HUES6 (cell line): ENCODE data around the gene TYW1.
"Not testable (repeated sequence)": the region's sequence is repeated elsewhere in the genome, so short reads cannot be mapped to it uniquely, and the experiment has no call there.

Experiments used
- H3K27ac ChIP-seq: 2 replicates; pipeline ENCODE4 v1.7.0; 2013; ENCODE audit warnings: low read depth, mild to moderate bottlenecking, low read length, inconsistent platforms
- H3K27me3 ChIP-seq: 2 replicates; pipeline ENCODE4 v1.6.1; 2013; ENCODE audit warnings: low read length; ENCODE audit not compliant: control insufficient read depth, insufficient read depth
- H3K36me3 ChIP-seq: 2 replicates; pipeline ENCODE4 v1.6.1; 2013; ENCODE audit warnings: low read length; ENCODE audit not compliant: control insufficient read depth, insufficient read depth
- H3K4me1 ChIP-seq: 2 replicates; pipeline ENCODE4 v1.6.1; 2013; ENCODE audit warnings: low read length; ENCODE audit not compliant: control insufficient read depth, insufficient read depth
- H3K4me3 ChIP-seq: 2 replicates; pipeline ENCODE4 v1.5.1; 2013; ENCODE audit warnings: low read depth, low read length
- H3K9ac ChIP-seq: one replicate; pipeline ENCODE4 v1.6.1; 2013; ENCODE audit warnings: mild to moderate bottlenecking, low read length
- H3K9me3 ChIP-seq: 2 replicates; pipeline ENCODE4 v1.6.1; 2013; ENCODE audit warnings: low read depth, low read length; ENCODE audit not compliant: control insufficient read depth, insufficient read depth

Gene TYW1

DNA sequence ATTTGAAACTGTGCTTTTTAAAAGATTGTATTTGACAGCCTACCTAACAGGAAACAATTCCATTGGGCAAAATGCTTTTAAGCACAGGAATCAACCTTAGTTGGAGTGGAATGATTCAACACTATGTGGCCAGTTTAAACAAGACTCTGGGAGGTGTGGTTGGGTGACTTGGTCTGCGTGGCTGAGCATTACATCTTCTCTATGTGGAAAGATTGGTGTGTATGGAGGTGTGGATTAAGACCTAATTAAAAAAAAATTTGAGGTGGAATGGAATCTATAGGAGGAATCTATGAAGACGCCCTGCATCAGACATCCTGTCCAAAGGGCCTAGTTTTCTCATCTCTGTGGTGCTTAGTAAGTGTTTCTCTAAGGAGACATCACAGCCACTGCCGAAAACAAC lies 140.9 kb downstream of the TYW1 start:
- H3K36me3 ChIP-seq, H3K4me3 ChIP-seq, H3K9ac ChIP-seq, H3K4me1 ChIP-seq, H3K27ac ChIP-seq, H3K9me3 ChIP-seq, H3K27me3 ChIP-seq: not testable (repeated sequence)

DNA sequence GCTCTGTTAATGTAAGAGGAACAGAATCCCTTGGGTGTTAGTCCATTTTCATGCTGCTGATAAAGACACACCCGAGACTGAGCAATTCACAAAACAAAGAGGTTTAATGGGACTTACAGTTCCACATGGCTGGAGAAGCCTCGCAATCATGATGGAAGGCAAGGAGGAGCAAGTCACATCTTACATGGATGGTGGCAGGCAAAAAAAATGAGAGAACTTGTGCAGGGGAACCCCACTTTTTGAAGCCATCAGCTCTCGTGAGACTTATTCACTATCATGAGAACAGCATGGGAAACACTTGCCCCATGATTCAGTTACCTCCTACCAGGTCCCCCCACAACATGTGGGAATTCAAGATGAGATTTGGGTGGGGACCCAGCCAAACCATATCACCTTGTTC lies 143.2 kb downstream of the TYW1 start:
- H3K4me1 ChIP-seq, H3K9me3 ChIP-seq, H3K9ac ChIP-seq, H3K27ac ChIP-seq, H3K27me3 ChIP-seq, H3K4me3 ChIP-seq, H3K36me3 ChIP-seq: not testable (repeated sequence)

DNA sequence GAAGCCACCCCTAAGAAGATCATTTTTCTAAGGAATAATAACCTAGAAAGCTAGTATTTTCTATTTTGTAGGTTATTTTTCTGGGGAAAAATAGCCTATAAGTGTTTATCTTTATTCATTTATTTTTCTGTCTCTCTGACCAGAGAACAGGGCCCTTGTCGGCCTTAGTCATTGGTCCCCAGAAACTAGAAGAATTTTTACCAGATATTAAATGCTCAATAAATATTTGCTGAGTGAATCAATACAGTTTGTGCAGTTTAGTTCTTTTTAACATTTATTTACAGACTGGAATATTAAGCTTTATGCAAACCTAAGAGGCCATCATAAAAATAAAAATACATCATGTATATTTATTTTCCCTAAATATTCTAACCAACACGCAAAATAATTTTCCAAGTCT lies 144.4 kb downstream of the TYW1 start:
- not testable (repeated sequence) for H3K4me1 ChIP-seq, H3K4me3 ChIP-seq, H3K9me3 ChIP-seq, H3K36me3 ChIP-seq, H3K9ac ChIP-seq, H3K27me3 ChIP-seq, H3K27ac ChIP-seq

DNA sequence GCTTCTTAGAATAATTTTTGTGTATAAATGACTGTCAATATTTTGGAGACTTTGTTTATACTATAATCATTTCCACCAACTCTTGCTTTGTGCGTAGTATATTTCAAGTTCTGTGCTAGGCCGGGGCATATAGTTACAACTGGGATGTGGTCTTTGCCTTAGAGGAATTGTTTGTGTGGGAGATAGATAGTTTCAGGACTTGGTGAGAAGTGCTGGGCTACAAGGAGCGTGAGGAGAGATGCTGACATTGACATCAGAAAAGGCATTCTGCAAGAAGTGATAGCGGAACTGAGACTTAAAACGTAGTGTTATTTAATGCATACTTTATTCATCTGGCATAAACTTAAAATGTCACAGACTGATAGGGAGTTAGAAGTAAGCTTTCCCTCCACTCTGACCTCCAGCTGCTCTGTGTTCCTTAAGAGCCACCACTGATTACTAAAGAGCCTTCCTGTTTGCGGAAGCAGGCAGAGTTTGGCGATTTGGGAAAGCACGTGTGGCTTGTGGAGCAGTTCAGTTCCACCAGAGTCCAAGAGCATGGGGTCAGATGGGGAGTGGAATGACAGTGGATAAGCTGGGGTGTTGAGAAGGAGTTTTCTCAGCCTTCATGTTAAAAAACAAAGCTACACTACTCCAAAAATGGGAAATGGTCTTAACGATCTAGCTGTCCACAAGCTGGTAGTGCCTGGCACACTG lies 146.6 kb downstream of the TYW1 start:
- H3K27ac ChIP-seq, H3K36me3 ChIP-seq, H3K9me3 ChIP-seq, H3K9ac ChIP-seq, H3K27me3 ChIP-seq, H3K4me1 ChIP-seq, H3K4me3 ChIP-seq: not testable (repeated sequence)

DNA sequence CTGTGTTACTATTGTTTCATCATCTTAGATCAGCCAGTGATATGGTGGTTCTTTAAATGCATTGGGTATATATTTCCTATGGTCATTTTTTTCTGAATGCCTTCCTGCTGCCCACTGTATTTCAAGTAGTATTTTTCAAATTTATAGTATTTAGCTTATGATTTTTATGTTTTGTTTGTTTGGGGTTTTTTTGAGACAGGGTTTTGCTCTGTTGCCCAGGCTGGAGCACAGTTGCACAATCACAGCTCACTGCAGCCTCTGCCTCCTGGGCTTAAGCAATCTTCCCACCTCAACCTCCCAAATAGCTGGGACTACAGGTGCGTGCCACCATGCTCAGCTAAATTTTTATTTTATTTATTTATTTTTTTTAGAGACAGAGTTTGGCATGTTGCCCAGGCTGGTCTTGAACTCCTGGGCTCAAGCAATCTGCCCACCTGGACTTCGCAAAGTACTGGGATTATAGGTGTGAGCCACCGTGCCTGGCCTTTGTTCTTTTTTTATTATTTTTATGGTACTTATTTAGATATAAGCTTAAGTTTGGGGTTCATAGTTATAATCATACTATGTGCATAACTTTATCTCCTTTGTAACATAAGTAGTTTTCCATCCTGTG lies 149.1 kb downstream of the TYW1 start:
- H3K9ac ChIP-seq, H3K27me3 ChIP-seq, H3K36me3 ChIP-seq, H3K4me3 ChIP-seq, H3K9me3 ChIP-seq, H3K27ac ChIP-seq, H3K4me1 ChIP-seq: not testable (repeated sequence)

DNA sequence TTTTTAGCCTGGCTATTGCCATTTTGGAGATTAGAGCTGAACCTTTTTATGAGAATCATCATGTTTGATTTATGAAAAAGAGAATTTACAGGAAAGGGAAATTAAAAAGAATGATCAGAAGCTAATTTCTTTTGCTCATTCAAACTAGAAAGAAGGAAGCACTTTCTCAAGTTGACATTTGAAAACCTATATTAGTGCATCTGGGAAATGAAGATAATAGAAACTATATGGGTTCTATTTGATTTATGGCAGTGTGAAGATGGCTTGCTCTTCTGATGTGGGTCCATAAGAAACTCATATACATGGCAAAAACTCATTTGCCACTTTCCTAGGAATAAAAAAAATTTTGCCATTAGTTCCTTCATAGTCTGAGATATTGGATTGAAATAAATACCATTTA lies 152.5 kb downstream of the TYW1 start:
- not testable (repeated sequence) for H3K9me3 ChIP-seq, H3K4me1 ChIP-seq, H3K27me3 ChIP-seq, H3K27ac ChIP-seq, H3K9ac ChIP-seq, H3K4me3 ChIP-seq, H3K36me3 ChIP-seq

DNA sequence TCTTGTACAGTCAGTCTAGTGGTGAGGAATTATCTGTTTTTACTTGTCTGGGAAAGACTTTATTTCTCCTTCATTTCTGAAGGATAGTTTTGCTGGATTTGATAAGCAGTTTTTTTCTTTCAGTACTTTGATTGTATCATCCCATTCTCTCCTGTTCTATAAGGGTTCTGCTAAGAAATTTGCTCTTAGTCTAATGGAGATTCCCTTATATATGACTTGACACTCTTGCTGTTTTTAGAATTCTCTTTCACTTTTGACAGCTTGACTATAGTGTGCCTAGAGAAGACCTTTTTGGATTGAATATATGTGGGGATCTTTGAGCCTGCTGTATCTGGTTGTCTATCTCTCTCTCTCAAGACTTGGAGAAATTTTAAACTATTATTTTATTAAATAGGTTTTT lies 157.7 kb downstream of the TYW1 start:
- H3K9me3 ChIP-seq, H3K27ac ChIP-seq, H3K4me3 ChIP-seq, H3K4me1 ChIP-seq, H3K36me3 ChIP-seq, H3K9ac ChIP-seq, H3K27me3 ChIP-seq: not testable (repeated sequence)

DNA sequence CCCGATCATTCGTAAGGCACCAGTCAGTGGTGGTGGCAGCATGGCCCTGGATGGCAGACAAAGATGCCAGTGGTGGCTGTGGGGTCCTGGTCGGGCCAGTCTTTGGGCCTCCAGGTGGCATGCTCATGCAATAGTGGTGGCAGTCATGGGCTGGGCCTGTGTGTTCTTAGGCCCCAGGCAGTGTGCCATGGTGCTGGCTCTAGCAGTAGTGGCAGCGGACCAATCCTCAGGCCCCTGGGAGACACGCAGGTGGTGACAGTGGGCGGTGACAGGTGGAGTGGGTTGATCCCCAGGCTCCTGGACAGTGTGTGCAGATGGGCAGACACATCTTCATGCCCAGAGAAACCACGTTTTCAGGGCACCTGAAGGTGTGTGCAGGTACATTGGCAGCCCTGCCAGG lies 159.4 kb downstream of the TYW1 start:
- H3K27ac ChIP-seq, H3K27me3 ChIP-seq, H3K36me3 ChIP-seq, H3K4me3 ChIP-seq, H3K9ac ChIP-seq, H3K4me1 ChIP-seq, H3K9me3 ChIP-seq: not testable (repeated sequence)

DNA sequence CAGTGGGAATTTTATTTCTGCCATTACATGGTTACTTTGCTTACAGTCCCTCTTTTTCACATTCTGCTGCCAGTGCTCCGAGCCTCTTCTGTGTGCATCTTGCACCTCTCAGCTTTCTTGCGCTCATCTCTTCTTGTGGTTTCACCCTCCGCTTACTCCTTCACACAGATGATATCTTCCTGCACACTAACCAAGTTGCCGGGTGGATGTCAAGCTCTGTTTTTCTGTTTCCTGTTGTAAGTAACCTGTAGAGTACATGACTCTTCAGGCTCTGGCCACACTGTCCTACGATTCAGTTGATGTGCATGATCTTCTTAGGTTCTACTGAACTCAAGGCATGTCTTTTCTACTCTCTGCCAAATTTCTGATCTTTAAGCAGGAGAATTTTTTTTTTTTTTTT lies 166.7 kb downstream of the TYW1 start:
- not testable (repeated sequence) for H3K9ac ChIP-seq, H3K9me3 ChIP-seq, H3K27me3 ChIP-seq, H3K27ac ChIP-seq, H3K4me3 ChIP-seq, H3K36me3 ChIP-seq, H3K4me1 ChIP-seq

DNA sequence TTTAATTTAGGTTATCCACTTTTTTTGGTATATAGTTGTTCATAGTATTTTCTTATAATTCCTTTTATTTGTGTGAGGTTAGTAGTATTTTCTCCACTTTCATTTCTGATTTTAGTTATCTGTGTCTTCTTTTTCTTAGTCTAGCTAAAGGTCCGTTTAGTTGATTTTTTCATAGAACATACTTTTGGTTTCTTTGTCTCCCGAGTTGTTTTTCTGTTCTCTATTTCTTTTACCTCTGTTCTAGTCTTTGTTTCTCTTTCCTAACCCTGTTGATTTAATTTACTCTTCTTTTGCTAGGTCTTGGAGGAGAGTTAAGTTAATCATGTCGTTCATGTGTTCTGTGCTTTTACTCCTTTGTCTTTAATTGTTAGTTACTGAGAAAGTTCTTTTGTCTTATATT lies 174.5 kb downstream of the TYW1 start:
- not testable (repeated sequence) for H3K27me3 ChIP-seq, H3K9me3 ChIP-seq, H3K4me1 ChIP-seq, H3K36me3 ChIP-seq, H3K9ac ChIP-seq, H3K4me3 ChIP-seq, H3K27ac ChIP-seq

DNA sequence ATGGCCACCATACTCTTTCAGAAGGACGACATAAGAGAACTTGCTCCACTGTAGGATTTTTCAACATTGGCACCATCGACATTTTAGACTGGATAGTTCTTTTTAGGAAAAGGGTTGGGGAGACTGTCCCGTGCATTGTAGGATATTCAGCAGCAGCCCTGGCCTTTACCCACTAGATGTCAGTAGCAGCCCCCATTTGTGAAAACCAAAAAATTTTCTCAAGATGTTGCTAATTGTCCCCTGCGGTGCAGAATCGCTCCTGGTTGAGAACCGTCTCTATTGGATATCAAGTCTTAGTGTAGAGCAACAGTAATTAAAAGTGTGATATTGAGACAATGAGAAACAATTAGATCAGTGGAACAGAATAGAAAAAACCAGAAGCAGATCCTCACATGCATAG lies 180.1 kb downstream of the TYW1 start:
- H3K4me1 ChIP-seq, H3K4me3 ChIP-seq, H3K27me3 ChIP-seq, H3K27ac ChIP-seq, H3K36me3 ChIP-seq, H3K9me3 ChIP-seq, H3K9ac ChIP-seq: not testable (repeated sequence)
